HTERT RPE-1 (cell line): ENCODE data around the gene HEATR1.

Experiments
- in situ Hi-C: fragments of 300-500 bp; cut with MboI; formaldehyde crosslinking; loops from 4 replicates; pipeline ENCODE4 v1.14.3; 2020; ENCODE audit warnings: low sequenced_read_pairs

Gene HEATR1

GRCh38 chr1:236540813-236541465 lies 63.4 kb downstream of the HEATR1 start:
- in situ Hi-C loops = no loop called here

- in situ Hi-C loops = no loop called here
Observed at GRCh38 chr1:236536540-236536939, 67.8 kb downstream of the HEATR1 start.

- in situ Hi-C loops = no loop called here
Observed at GRCh38 chr1:236535662-236536161, 68.6 kb downstream of the HEATR1 start.

- in situ Hi-C loops = no loop called here
Observed at GRCh38 chr1:236535190-236535589, 69.1 kb downstream of the HEATR1 start.

- in situ Hi-C loops = no loop called here
Observed at GRCh38 chr1:236534151-236534651, 70.1 kb downstream of the HEATR1 start.

- in situ Hi-C loops = no loop called here
Observed at GRCh38 chr1:236532850-236533249, 71.5 kb downstream of the HEATR1 start.

- in situ Hi-C loops = no loop called here
Observed at GRCh38 chr1:236530959-236531358, 73.4 kb downstream of the HEATR1 start.

- in situ Hi-C loops = no loop called here
Observed at GRCh38 chr1:236530286-236530685, 74.0 kb downstream of the HEATR1 start.

GRCh38 chr1:236526079-236526478 lies 78.2 kb downstream of the HEATR1 start:
- in situ Hi-C loops = no loop called here

GRCh38 chr1:236524895-236525184 lies 79.5 kb downstream of the HEATR1 start:
- in situ Hi-C loops = no loop called here

- in situ Hi-C loops = no loop called here
Observed at GRCh38 chr1:236524142-236524894, 80.0 kb downstream of the HEATR1 start.

GRCh38 chr1:236523704-236524141 lies 80.6 kb downstream of the HEATR1 start, which contains the start of gene LGALS8:
Gene LGALS8 (plus strand): TSS chr1:236523982. CDS start chr1:236526071, 2,089 bp downstream.
- in situ Hi-C loops = no loop called here

- in situ Hi-C loops = no loop called here
Observed at GRCh38 chr1:236522937-236523703, 81.2 kb downstream of the HEATR1 start.

- in situ Hi-C loops = no loop called here
Observed at GRCh38 chr1:236520445-236521005, 83.8 kb downstream of the HEATR1 start.

- in situ Hi-C loops = no loop called here
Observed at GRCh38 chr1:236518322-236518721, 86.0 kb downstream of the HEATR1 start.

- in situ Hi-C loops = no loop called here
Observed at GRCh38 chr1:236516929-236517704, 87.2 kb downstream of the HEATR1 start.

GRCh38 chr1:236515443-236515958 lies 88.8 kb downstream of the HEATR1 start:
- in situ Hi-C loops = no loop called here

GRCh38 chr1:236514703-236515442 lies 89.4 kb downstream of the HEATR1 start:
- in situ Hi-C loops = no loop called here

GRCh38 chr1:236511735-236512418 lies 92.4 kb downstream of the HEATR1 start:
- in situ Hi-C loops = no loop called here
